Ascending aorta (tissue), 2 donors: Measurements from ENCODE around the gene CYP2F1. TPM values are rescaled to one million over a fixed set of nuclear protein-coding genes. Genes with fewer than 3 reads are reported as not detected.
"Not testable (repeated sequence)": the region's sequence is repeated elsewhere in the genome, so short reads cannot be mapped to it uniquely, and the experiment has no call there.

Experiments used
- DNase-seq, 2 donors: peaks; one replicate each; pipeline ENCODE4 v3.0.0-alpha.2; 2019; ENCODE audit warnings: low spot score in 2 of 2
- H3K27ac ChIP-seq, 2 donors: fragments of 200-600 bp; sonication (generic); one replicate each; pipeline ENCODE4 v1.5.1; 2016 to 2017; ENCODE audit warnings: mild to moderate bottlenecking in 1 of 2
- H3K27me3 ChIP-seq: fragments of 200-600 bp; sonication (generic); one replicate; pipeline ENCODE4 v1.5.1; 2017
- H3K36me3 ChIP-seq, 2 donors: fragments of 200-600 bp; sonication (generic); one replicate each; pipeline ENCODE4 v1.5.1; 2016
- H3K4me1 ChIP-seq, 2 donors: fragments of 200-600 bp; sonication (generic); one replicate each; pipeline ENCODE4 v1.5.1; 2016 to 2017; ENCODE audit warnings: mild to moderate bottlenecking in 1 of 2
- H3K4me3 ChIP-seq, 2 donors: fragments of 200-600 bp; sonication (generic); one replicate each; pipeline ENCODE4 v1.5.1; 2016 to 2017; ENCODE audit warnings: mild to moderate bottlenecking in 1 of 2
- H3K9me3 ChIP-seq, 2 donors: fragments of 200-600 bp; sonication (generic); one replicate each; pipeline ENCODE4 v1.5.1; 2016
- CTCF ChIP-seq, 3 experiments: fragments of 200-600 bp in 2 of 3; fragments of 450-650 bp in 1 of 3; sonication (generic) in 2 of 3; IDR thresholded peaks; one replicate each; pipeline ENCODE4 v1.5.1; 2016 to 2019; ENCODE audit warnings: antibody characterized with exemption in 3 of 3, mild to moderate bottlenecking in 1 of 3, moderate library complexity in 1 of 3
- intact Hi-C: fragments of 100-400 bp; cut with DNase I; formaldehyde crosslinking; loops from one replicate; pipeline ENCODE4 v1.15.1; 2023
- total RNA-seq: library from RNA; depleted of rRNA; stranded (reverse); fragments of >200 nt; gene quantifications from one replicate; pipeline ENCODE4 v1.1.0, GENCODE V29; 2016

Gene CYP2F1
- total RNA-seq, 1 donor from 2014 or later, result not detected

DNA sequence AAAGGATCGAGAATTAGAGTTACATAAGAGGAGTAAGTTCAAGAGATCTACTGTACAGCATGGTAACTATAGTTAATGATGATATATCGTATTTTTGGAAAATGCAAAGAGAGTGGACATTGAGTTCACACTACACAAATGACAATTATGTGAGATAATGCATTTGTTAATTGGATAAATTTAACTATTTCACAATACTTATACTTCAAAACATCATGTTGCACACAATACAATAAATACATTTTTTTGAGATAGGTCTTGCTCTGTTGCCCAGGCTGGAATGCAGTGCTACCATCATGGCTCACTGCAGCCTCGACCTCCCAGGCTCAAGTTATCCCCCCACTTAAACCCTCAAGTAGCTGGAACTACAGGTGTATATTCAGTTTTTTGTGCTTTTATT, 8.1 kb upstream of the CYP2F1 start:
- Histone ChIP-seq H3K4me3 (no peak overlapping the region), H3K27ac (no peak overlapping the region), H3K27me3 (no peaks in the 10 kb centered on the region), H3K36me3 (no peaks in the 10 kb centered on the region), H3K4me1 (no peaks in the 10 kb centered on the region), H3K9me3 (peaks cover 0 to 4% of the 10 kb centered on the region in 2 donors)
- intact Hi-C loops, result no loop called here
- no peak for TF ChIP-seq CTCF (IDR thresholded peaks at IDR 0.05)
- DNase-seq, result no peak

DNA sequence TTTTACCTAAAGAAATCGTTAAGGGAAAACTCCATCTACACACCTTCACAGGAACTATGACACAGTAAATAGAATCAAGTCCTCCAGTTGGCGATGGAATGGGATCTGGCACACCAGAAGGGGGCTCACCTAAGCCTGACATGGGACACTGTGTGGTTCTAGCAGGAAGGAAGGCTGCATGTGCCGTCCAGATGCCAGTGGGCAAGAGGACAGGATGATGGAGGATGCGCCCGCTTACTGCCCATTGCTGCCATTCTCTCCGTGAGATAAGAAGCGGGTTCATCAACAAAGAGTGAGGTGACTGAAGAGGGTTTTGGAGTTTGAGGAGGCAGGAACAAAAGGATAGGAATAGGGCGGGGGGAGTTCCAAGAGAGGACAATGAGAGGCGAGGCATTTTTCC, 2.9 kb upstream of the CYP2F1 start:
- Histone ChIP-seq H3K36me3 (no peaks in the 10 kb centered on the region), H3K4me1 (no peaks in the 10 kb centered on the region), H3K27ac (no peak overlapping the region), H3K4me3 (no peak overlapping the region), H3K27me3 (no peaks in the 10 kb centered on the region), H3K9me3 (no peaks in the 10 kb centered on the region)
- DNase-seq, result no peak
- no peak for TF ChIP-seq CTCF (IDR thresholded peaks at IDR 0.05)
- intact Hi-C loops, result no loop called here

DNA sequence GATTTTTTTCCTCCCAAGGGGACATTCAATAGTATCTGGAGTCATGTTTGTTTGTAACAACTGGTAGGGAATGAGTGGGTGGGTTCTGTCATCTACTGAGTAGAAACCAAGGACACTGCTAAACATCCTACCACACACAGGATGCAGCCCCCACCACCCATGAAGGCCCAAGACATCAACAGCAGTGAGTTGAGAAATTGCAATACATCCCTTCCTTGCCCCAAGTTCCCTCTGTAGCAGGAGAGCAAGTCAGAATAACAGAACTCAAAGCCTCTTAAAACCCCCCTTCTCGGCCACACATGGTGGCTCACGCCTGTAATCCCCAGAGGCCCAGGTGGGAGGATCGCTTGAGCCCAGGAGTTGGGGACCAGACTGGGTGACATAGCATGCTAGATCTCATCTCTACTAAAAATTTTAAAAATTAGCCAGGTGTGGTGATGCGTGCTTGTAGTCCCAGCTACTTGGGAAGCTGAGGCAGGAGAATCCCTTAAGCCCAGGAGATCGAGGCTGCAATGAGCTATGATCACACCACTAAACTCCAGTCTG, 2.4 kb upstream of the CYP2F1 start:
- no peak for TF ChIP-seq CTCF (IDR thresholded peaks at IDR 0.05)
- Histone ChIP-seq H3K36me3 (no peaks in the 10 kb centered on the region), H3K9me3 (no peaks in the 10 kb centered on the region), H3K27ac (no peak overlapping the region), H3K27me3 (no peaks in the 10 kb centered on the region), H3K4me3 (no peak overlapping the region), H3K4me1 (no peaks in the 10 kb centered on the region)
- DNase-seq, result no peak
- intact Hi-C loops, result no loop called here

DNA sequence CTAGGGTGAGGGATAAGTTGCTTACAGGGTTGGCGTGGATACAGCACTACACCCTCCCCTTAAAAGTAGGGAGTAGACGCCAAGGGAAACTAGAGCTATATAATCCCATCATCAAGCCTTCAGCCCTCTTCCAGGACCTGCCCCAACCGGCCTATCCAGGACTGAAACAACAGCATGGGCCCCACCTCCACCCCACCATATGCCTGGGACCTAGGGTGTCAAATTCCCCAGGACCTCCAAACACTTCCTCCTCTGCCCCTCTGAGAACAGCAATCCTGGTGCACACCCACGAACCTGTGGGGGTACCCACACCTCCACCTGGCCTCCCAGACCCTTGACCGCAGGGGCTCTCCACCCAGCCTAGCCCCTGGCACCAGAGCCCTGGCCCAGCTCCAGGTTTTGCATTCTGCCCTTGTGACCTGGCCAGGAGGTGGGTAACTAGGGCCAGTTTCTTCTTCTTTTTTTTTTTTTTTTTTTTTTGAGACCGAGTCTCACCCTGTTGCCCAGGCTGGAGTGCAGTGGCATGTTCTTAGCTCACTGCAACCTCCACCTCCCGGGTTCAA, 1.4 kb upstream of the CYP2F1 start:
- no peaks in the 10 kb centered on the region for H3K4me1 ChIP-seq
- no peak overlapping the region for H3K27ac ChIP-seq
- no peaks in the 10 kb centered on the region for H3K36me3 ChIP-seq
- H3K4me3 ChIP-seq, result no peak overlapping the region
- intact Hi-C loops, result no loop called here
- DNase-seq, result no peak
- no peak for TF ChIP-seq CTCF (IDR thresholded peaks at IDR 0.05)
- H3K9me3 ChIP-seq, result no peaks in the 10 kb centered on the region
- H3K27me3 ChIP-seq, result no peaks in the 10 kb centered on the region

DNA sequence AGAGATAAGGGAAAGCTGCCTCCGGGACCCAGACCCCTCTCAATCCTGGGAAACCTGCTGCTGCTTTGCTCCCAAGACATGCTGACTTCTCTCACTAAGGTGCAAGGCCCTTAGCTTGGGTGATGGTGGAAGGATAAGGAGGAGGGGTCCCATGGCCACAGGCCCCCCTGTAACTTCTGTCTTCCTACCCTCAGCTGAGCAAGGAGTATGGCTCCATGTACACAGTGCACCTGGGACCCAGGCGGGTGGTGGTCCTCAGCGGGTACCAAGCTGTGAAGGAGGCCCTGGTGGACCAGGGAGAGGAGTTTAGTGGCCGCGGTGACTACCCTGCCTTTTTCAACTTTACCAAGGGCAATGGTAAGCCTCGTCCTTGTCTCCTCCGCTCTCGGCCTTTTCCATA, 2.0 kb downstream of the CYP2F1 start:
- no peak for DNase-seq
- no peaks in the 10 kb centered on the region for H3K36me3 ChIP-seq
- H3K4me3 ChIP-seq, result no peak overlapping the region
- no peak overlapping the region for H3K27ac ChIP-seq
- intact Hi-C loops, result no loop called here
- H3K4me1 ChIP-seq, result no peaks in the 10 kb centered on the region
- H3K27me3 ChIP-seq, result no peaks in the 10 kb centered on the region
- H3K9me3 ChIP-seq, result no peaks in the 10 kb centered on the region
- TF ChIP-seq CTCF (IDR thresholded peaks at IDR 0.05), result no peak

GRCh38 chr19:41120929-41121911, 7.0 kb downstream of the CYP2F1 start:
- intact Hi-C loops, H3K27ac ChIP-seq, H3K9me3 ChIP-seq, H3K4me1 ChIP-seq, H3K4me3 ChIP-seq, H3K27me3 ChIP-seq, H3K36me3 ChIP-seq: not testable (repeated sequence)
- DNase-seq, result peak; percentile 23 to 70

DNA sequence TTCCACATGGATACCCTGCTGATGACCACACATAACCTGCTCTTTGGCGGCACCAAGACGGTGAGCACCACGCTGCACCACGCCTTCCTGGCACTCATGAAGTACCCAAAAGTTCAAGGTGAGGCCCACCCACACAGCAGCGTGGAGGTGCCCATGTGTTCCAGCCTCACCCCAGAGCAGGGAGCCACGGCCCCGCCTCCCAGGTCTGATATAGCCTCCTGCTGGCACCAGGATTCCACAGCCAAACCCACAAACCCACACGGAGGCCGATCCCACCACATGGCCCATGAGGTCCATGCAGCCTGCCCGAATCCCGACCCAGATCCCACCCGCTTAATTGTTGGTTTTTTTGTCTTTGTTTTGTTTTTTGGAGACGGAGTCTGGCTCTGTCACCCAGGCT, 8.6 kb downstream of the CYP2F1 start:
- intact Hi-C loops, DNase-seq, H3K27me3 ChIP-seq, H3K4me1 ChIP-seq, H3K36me3 ChIP-seq, H3K9me3 ChIP-seq, H3K4me3 ChIP-seq, H3K27ac ChIP-seq: not testable (repeated sequence)
